Heart left ventricle (tissue), 13 donors: ENCODE results near the gene B4GAT1.

Experiments used
- CTCF ChIP-seq, 12 donors: fragments of 200-600 bp; sonication (generic) in 4 of 12; IDR thresholded peaks; one replicate each; pipeline versions ENCODE4 v1.5.0 to v1.8.0; 2018 to 2022; ENCODE audit warnings: antibody characterized with exemption in 12 of 12, mild to moderate bottlenecking in 5 of 12
- POLR2A ChIP-seq, 2 donors: fragments of 450-650 bp; IDR thresholded peaks; one replicate each; pipeline ENCODE4 v1.6.1; 2017; ENCODE audit warnings: antibody characterized with exemption in 2 of 2, mild to moderate bottlenecking in 2 of 2, moderate library complexity in 2 of 2
- donor health status: ischemic (EF 13 %, LVEDD 7.1; RV severe dilation, severe dysfunction).
- donor health status: DM: no; HTN: yes; CAD: no.
- donor health status: DM: no; HTN: no; CAD: no.
- donor health status: ischemic (EF 25% LVEDD 6.9; RV normal size, moderate dysfunction).
- donor health status: ischemic (EF 25% LVEDD 5.7; RV mildly dilated, moderate dysfunction).
- donor health status: ischemic (EF 35%, LVEDD 5.7; RV mildly dilated, moderate dysfunction).
- donor health status: nonischemic (EF 11% LVEDD 7.7; RV severe dilation, severe dysfunction).
- donor health status: DM: yes; HTN: yes; CAD: no.
- donor health status: PGD.
- donor health status: ischemic (EF 29% LVEDD 5.4; RV normal size, mild dysfunction).
- donor health status: nonischemic (EF 23%, LVEDD 6.1; RV moderate dilation, normal function).

GRCh38 chr11:66366844-66367477, 19.5 kb upstream of the B4GAT1 start:
- TF ChIP-seq POLR2A (IDR thresholded peaks at IDR 0.05): no peak
- TF ChIP-seq CTCF (IDR thresholded peaks at IDR 0.05): no peak
